Retinal pigment epithelial cell (primary cell): ENCODE results near the gene MED6.

Experiments used
- DNase-seq: peaks from one replicate; pipeline ENCODE4 v3.0.0-alpha.2; 2010; ENCODE audit warnings: low read depth
- H3K4me3 ChIP-seq: 2 replicates; pipeline ENCODE4 v1.5.1; 2011; ENCODE audit warnings: mild to moderate bottlenecking, low read length, control low read depth, moderate library complexity
- TF ChIP-seq, protein P1 (sequence below): conservative IDR thresholded peaks from 2 replicates; pipeline ENCODE4 v1.5.1; 2011; ENCODE audit warnings: low read depth, low read length, control low read depth, inconsistent platforms

The MED6 gene, protein sequence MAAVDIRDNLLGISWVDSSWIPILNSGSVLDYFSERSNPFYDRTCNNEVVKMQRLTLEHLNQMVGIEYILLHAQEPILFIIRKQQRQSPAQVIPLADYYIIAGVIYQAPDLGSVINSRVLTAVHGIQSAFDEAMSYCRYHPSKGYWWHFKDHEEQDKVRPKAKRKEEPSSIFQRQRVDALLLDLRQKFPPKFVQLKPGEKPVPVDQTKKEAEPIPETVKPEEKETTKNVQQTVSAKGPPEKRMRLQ

DNA sequence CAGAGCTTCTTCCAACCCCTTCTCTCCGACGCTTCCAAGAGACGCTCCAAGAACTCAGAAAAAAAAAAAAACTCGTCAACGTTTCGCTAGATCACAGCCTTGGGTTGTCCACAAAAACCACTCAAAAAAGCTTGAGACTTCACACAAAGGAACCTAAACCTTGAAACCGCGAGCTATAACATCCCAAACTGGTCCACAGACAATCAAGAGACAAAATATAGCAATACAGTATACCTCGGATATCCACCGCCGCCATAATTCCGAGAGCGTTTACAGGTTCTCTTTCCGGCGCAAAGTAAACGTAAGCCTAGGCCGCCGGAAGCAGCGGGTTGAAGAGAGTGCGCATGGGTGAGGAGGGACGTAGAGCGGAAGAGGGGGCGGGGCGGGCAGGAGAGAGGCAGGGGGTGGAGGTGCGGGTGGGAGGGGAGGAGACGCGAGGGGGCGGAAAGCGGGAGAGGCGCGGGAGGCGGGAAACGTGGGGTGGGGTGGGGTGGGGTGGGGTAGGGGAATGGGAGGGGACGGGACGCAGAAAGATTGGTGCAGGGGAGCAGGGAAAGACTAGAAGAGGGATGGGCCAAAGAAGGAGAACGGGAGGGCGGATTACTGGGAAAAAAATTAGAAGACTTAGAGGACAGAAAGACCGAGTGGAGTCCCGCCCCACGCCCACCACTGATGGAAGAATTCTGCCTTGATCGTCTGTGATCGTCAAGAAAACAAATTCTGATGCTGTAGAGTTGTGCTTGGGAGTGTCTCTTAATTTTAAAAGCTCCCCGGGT is at the start of gene MED6:
Gene MED6, minus strand, starts transcription at position 274 of the 776 bp plus-strand sequence. Its CDS starts 18 bp downstream, at position 256.
- H3K4me3 ChIP-seq, result peak within 1 kb of the TSS; percentile 99
- TF ChIP-seq, protein P1, sequence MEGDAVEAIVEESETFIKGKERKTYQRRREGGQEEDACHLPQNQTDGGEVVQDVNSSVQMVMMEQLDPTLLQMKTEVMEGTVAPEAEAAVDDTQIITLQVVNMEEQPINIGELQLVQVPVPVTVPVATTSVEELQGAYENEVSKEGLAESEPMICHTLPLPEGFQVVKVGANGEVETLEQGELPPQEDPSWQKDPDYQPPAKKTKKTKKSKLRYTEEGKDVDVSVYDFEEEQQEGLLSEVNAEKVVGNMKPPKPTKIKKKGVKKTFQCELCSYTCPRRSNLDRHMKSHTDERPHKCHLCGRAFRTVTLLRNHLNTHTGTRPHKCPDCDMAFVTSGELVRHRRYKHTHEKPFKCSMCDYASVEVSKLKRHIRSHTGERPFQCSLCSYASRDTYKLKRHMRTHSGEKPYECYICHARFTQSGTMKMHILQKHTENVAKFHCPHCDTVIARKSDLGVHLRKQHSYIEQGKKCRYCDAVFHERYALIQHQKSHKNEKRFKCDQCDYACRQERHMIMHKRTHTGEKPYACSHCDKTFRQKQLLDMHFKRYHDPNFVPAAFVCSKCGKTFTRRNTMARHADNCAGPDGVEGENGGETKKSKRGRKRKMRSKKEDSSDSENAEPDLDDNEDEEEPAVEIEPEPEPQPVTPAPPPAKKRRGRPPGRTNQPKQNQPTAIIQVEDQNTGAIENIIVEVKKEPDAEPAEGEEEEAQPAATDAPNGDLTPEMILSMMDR, result no peak
- DNase-seq, result peak; percentile 74

DNA sequence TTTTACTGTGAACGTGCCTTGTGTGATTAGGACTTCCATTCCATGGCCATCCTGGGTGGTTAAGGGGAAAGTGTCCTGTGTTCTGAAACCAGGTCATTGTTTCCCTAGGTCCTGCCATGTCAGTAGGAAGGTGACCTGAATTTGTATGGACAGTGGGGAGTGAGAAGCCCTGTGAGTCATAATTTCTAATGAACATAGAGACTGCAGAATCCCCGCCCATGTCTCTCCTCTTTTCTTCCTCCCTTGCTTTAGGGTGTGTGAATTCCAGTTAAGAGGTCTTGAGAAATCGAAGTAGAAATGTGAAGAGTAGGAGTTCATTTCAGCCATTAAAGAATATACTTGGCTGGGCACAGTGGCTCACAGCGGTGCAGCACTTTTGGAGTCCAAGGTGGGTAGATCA is 49.3 kb upstream of the MED6 start:
- no peak for DNase-seq
- TF ChIP-seq, protein P1, result no peak
- no peak overlapping the region for H3K4me3 ChIP-seq

DNA sequence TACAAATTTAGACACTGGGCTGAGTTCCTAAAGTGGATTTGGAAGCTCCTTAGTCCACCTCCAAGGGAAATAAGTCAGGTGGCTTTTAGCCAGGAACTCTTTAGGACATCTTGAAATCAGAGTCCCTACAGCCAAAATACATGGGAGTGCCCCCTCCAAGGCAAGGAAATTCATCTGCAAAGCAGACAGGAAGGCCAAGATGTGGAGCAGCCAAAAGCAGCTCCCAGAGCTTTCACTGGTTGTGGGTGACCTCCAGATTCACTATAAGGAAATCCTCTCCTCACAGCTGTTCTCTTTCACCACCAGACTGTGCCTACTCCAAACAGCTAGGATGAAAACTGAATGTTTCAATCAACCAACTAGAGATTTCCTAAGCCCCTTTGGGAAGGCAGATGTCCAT is 47.9 kb upstream of the MED6 start:
- TF ChIP-seq, protein P1, result no peak
- DNase-seq, result no peak
- H3K4me3 ChIP-seq, result no peak overlapping the region

DNA sequence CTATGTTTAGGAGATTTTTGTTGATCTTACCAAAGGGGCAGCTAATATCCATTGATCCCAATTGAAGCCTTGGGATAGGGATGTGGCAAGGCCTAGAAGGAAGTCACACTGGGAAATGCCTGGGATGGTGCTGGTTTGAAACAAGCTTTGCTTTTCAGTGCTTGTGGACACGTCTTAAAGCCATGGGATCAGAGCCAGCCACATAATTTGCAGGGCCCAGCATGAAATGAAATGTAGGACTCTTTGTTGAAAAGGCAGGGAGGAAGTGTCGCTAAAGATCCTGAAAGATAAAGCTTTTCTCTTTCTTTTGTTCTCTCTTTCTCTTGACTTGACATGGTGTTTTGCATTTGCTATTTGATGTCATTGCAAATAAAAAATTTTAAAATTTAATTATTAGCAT is 46.2 kb upstream of the MED6 start:
- TF ChIP-seq, protein P1, result no peak
- H3K4me3 ChIP-seq, result no peak overlapping the region
- no peak for DNase-seq

DNA sequence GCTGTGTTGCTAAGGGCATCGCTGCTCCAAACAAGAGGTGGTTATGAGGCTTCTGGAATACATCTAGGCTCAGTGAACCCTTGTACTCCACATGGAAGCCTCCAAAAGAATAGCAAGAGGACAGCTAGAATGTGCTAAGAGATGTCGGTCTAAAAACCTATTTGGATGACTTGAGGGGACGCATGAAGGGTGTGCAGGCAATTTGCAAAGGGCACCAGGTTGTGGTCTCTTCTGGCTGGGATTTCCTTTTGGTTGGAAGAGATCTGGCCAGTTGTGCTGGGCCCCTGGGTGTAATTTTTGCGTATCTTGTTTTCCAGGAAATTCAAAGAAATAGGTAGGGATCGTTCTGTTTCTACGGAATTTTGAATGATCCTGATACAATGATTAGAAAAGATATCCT is 45.4 kb upstream of the MED6 start:
- DNase-seq, result no peak
- no peak overlapping the region for H3K4me3 ChIP-seq
- TF ChIP-seq, protein P1, result no peak

DNA sequence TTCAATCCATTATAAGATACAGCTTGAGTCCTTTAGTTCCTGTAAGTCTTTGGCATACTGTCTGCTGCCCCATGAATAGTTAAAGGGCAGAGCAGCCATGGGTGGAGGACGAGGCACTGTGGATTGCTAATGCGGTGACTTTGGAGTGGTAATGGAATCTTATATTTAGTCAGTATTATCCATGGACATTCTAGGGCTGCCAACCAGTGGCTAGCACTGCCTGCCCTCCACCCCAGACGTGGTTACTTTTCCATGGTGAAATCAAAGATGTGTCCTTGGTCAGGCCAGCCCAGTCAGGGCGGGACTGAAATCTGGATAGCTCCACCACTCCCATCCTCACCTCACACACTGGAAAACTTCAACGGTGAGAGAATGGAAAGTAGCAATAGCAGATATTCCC is 43.5 kb upstream of the MED6 start:
- H3K4me3 ChIP-seq, result peak overlapping the region; percentile 63
- no peak for DNase-seq
- TF ChIP-seq, protein P1, result no peak
